K562 (cell line): ENCODE measurements around the gene NT5DC4.

ENCODE experiments used
- EHMT2 ChIP-seq: fragments of 450-650 bp; IDR thresholded peaks from 2 replicates; pipeline ENCODE4 v1.6.1; 2018; ENCODE audit warnings: antibody characterized with exemption
- KAT8 ChIP-seq: fragments of 450-650 bp; IDR thresholded peaks from 2 replicates; pipeline ENCODE4 v1.6.1; 2016; ENCODE audit warnings: low read depth, mild to moderate bottlenecking
- SREBF2 ChIP-seq: sonication (generic); formaldehyde crosslinking; IDR thresholded peaks from 2 replicates; pipeline ENCODE4 v1.4.0; 2020; ENCODE audit warnings: mild to moderate bottlenecking, missing genetic modification reagents
- YY1 ChIP-seq, 3 experiments: IDR thresholded peaks; 2 replicates each; pipeline ENCODE4 v1.6.1; 2011; ENCODE audit warnings: low read length in 2 of 3, mild to moderate bottlenecking in 2 of 3, moderate library complexity in 2 of 3, borderline replicate concordance in 1 of 3, control low read depth in 1 of 3, low read depth in 1 of 3; ENCODE audit not compliant: insufficient read depth in 3 of 3, insufficient replicate concordance in 2 of 3, control insufficient read depth in 1 of 3, insufficient read length in 1 of 3; ENCODE audit errors: extremely low read depth in 1 of 3
- ZNF23 ChIP-seq: fragments of 250-450 bp; sonication (Bioruptor Pico); IDR thresholded peaks from 2 replicates; pipeline ENCODE4 v1.4.0; 2020; ENCODE audit warnings: mild to moderate bottlenecking

DNA sequence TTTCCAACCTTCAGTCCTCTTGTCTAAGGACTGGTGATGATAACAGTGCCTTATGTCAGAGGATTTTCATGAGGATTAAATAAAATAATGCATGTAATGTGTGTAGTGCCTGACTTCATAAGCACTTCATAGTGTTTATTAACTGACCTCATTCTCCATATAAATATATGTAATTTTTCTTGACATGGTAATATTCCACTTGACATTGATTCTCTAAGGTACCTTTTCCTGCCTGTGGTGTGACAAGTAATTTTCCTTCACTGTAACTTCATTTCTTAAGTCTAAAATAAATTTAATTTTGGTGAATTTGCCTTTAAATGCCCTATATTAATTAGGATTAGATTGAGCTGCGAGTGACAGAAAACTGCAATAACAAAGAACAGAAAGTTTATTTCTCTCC, 47.8 kb upstream of the NT5DC4 start:
- no peak for TF ChIP-seq YY1 (IDR thresholded peaks at IDR 0.05; ENCODE audit: borderline replicate concordance in 1 of 3, control insufficient read depth in 1 of 3, extremely low read depth in 1 of 3, insufficient read depth in 3 of 3, insufficient read length in 1 of 3, insufficient replicate concordance in 2 of 3, low read depth in 1 of 3, low read length in 2 of 3)
- TF ChIP-seq KAT8 = no peak
- TF ChIP-seq SREBF2 (CRISPR knock-in tag) = no peak
- TF ChIP-seq EHMT2 = no peak
- TF ChIP-seq ZNF23 (CRISPR knock-in tag) = no peak
